Kidney tubule cell (primary cell): ENCODE results near the gene DAP.
A peak's percentile ranks its signal among the peaks of the same experiment; 100 is the strongest.
"Not testable (repeated sequence)": the region's sequence is repeated elsewhere in the genome, so short reads cannot be mapped to it uniquely, and the experiment has no call there.

Experiments used
- DNase-seq: peaks from one replicate; pipeline ENCODE4 v3.0.0-alpha.2; 2018; ENCODE audit warnings: low spot score

The DAP gene, protein sequence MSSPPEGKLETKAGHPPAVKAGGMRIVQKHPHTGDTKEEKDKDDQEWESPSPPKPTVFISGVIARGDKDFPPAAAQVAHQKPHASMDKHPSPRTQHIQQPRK

GRCh38 chr5:10761185-10761932 is at the start of gene DAP:
TSS of gene DAP (minus strand) at chr5:10761234. CDS start at chr5:10761068, 166 bp downstream.
- DNase-seq, result peak; percentile 92

DNA sequence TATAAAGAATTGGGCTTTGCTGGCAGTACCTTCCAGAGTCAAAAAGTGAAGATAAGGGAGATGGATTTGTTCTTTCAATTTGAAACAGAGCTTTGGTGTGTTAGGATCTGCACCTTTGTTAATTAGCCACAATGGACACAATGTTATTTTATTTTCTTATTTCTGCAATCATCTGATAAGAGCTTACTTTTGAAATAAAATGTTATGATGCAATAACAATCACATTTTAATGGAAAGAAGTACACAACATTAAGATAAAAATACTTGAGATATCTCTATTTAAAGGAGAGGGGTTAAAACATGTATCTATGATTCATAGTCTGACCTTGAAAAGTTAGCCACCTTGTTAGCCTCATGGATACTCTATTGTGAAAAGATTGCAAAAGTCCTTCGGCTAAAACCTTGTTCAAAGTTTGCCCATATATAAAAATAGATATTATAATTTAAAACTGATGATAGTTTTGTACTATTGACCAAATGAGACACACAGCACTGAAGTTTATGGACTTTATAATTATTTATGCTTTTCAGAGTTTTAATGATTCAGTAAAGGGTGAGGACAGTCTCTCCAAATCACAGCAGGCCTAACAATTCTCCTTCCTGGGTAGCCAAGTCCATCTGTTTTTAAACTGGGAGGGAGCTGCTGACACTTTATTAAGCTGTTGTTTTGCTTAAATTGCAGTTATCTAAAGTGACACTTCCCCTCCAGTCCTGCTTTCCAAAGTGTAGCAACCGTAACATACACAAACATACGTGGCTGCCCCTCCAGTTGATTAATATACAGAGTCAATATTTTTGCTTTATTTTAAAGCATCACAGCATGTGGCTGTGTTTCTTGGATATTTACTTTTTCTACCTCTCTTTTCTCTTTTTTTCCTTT is 47.6 kb upstream of the DAP start:
- no peak for DNase-seq

DNA sequence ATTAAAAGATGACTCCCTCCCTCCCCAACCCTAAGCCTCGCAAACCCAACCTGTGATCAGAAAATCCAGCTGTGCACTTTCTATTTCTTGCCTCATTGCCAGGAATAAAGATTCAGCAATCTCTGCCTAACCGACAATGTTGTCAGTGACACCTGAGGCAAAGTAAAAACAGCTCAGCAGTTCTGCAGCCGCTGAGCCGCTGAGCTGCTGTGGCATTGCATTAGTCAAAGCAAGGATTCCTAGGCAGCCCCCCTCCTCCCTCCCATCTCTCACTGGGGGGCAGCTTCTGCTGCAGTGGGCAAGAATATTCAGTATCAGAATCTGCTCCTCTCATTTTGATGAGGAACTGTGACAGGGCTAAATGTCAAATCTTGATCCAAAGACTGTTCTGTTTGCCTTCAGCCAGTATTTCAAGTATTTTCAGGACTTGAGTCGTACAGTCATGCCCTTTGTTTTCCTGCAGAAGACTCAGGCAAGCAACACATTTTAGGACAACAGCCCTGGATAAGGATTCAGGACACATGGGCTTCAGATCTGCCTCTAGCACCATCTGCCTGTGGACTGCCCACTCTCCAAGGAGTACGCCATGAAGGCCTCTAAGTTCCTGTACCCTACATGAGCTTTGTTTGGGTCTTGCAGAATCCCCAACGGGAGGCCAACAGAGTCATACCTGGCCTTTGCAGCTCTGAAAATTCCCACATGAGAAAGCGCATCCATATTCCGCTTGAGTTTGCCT is 41.1 kb upstream of the DAP start:
- DNase-seq, result no peak

DNA sequence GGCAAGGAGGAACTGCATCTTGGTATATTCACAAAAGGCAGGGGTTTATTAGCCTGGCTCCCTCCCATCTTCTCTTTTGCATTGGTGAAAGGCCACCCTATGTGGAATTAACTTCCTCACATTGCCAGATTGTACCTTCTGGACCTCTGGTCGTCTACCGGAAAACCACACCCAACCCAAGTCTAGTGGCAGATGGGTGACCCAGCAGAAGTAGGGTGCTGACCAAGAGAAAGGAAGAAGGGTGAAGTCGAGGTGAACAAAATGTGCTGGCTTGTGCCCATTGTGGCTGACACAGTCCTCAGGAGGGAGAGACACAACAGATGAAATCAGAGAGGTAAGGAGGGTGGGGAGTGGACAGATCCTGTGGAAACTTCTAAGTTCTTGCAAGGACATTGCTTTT is 39.8 kb upstream of the DAP start:
- no peak for DNase-seq

DNA sequence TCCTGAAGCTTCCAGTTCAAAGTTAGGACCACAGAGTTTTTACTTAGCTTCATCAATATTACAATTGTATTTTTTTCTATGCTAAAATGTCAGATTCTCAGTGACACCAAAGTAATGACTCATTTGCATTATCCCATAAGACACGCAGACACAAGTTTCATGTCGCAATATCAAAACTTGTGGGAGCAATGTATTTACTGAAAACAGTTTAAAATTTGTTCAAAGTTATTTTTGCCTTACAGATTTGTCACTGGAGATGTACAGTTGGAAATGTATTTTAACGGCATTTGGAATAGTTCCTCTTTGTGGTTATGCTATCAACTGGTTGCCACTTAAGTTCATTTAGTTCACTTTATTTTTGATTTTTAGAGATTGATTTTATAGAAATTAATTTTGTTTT is 36.2 kb upstream of the DAP start:
- no peak for DNase-seq

DNA sequence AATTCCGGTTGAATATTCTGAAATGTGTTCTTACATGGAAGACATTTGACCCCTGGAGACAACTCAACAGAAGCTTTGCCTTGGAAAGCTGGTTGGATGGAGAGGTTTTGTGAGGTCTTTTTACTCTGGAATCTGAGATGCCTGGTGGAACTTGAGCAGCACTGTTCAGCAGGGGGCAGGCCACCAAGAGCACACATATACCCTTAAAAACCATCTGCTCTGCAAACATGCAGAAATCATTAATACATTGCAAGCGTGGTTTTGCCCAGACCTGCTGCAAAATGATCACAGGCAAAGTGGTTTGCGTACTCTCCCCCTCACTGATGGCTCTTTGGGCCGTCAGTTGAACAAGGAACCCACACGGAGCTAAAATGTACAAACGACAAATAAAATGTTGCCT is 32.8 kb upstream of the DAP start:
- DNase-seq, result no peak

GRCh38 chr5:10792336-10792735 is 31.3 kb upstream of the DAP start:
- DNase-seq, result no peak

- DNase-seq, result peak; percentile 30
Observed at GRCh38 chr5:10789726-10790125, 28.7 kb upstream of the DAP start.

DNA sequence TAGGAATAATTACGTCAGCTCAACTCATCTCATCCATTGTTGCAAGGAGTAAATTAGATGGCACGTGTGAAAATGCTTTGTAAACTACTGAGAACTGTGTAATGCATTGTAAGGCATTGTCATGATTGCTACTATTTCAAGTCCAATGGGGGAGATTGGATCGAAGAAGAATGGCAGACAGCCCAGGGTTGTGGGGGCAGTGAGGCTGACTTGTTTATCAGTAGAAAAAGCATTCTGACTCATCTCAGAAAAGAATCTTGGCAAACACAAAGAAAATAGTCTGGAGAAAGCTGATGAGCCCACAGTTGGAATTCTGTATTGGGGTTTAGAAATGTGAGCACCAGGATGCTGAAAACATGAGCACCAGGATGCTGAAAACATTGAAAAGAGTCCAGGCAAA is 28.0 kb upstream of the DAP start:
- no peak for DNase-seq

DNA sequence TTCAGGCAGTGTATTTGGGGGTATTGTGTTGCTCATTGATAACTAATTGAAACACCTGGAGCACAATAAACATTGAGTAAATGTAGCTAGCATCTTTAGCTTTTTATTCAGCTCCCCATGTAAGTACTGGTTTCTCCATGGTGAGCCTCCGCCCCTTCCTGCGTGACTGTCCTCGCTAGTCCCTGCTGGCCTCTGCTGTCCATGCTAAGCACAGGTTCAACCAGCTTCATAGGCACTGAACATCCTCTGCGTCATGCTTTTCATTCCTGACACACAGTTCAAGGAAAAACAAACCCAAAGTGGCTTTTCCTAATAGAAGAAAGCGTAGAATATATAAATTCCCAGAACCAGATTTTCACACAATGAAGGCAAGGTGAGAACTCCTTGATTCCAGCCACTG is 27.3 kb upstream of the DAP start:
- no peak for DNase-seq

DNA sequence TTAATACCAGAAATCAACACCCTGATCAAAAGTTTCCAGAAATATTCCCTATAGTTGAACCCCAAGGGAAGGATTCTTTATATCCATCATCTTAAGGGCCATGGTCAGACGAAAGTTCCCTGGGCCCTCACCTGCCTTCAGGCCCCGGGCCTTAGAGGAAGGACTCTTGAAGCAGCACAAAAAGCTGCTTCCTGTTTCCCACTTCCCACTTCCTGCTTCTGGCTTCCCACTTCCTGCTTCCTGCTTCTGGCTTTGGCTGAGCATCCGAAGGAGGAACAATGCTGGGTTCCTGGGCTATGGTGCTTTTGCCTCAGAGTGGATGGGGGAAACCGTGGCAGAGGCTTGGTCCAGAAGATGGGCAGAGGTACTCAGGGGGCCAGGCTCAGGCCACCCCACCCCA is 25.8 kb upstream of the DAP start:
- no peak for DNase-seq

DNA sequence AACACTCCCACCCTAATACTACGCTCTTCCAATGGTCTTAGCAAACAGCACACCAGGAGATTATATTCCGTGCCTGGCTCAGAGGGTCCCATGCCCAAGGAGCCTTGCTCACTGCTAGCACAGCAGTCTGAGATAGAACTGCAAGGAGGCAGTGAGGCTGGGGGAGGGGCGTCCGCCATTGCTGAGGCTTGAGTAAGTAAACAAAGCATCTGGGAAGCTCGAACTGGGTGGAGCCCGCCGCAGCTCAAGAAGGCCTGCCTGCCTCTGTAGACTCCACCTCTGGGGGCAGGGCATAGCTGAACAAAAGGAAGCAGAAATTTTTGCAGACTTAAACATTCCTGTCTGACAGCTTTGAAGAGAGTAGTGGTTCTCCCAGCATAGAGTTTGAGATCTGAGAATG is 19.2 kb upstream of the DAP start:
- not testable (repeated sequence) for DNase-seq

DNA sequence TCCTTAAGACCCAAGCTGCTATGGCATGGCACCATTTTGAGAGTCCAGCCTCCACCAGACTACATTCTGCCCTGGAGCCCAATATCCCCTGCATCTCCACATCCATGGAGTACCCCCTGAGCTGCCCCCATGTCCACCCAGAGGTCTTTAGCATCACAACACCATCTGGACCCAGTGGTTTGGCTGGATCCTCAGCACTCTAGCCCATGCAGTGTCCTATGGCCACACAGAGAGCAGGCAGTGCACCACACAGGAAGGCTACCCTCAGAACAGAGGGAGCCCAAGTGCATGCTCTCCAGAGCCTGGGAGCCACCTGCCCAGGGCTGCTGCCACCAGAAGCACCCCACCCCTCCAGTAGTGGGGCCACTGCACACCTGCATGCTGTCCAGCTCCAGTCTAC is 18.6 kb upstream of the DAP start:
- DNase-seq, result no peak

DNA sequence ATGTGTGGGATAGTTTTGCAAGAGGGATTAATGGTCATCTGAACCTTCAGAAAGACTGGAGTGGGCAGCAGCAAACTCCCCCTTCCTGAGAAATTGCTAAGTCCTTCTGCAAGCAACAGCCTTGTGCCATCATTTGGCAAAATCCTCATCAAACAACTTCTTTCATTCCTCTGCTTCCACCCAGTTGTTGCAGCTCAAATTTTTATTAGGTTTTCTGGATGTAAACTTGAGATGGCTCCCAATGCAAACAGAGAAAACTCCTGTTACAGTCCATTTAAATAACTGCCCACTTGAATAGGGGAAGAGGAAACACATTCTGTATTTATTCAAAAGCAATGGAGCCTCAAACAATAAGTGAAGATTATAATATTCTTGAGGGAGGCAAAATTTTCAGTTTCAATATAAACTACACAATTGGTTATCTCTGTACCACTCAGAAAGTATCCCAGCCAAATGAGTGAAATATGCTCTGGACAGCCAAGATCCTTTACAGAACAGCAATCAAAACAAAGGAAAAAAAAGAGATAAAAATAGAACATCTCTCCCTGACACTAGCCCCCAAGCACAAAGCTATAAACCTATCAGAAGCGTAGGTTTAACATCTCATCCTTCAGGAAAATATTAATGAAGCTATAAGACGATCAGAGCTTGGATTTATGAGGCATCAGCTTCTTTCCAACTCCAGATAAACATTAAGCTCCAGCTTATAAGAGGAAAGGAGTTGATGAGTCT is 17.3 kb upstream of the DAP start:
- DNase-seq, result no peak

GRCh38 chr5:10775646-10776045 is 14.6 kb upstream of the DAP start:
- no peak for DNase-seq

DNA sequence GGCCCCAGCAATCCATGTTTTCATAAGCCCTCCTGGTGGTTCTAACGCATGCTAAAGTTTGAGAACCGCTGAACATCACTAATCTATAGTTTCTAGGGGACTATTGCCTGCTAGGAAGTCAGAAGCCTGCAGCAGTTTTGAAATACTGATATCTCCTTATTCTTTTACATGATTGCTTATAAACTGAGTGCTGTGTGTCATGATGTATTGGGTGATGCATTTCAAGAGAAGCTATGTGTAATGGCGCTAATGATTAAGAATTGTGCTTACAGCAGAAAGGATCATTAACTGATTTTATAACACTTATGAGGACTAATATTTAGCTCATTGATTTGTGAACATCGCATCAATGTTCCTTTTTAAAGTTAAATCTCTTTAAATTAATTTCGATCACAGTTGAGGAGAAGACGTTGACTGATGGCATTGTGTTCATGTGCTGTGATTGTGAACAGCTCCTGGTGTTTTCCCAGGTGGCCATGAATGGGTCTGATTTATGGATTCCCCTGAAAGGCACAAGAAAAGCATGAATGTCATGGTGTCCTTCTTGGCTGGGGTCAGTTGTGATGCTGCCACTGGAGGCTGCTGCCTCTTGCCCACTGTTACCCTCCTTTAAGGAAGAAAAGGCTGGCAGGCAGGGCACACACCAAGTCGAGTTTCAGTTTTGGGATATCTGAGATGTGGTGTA is 12.0 kb upstream of the DAP start:
- DNase-seq, result no peak

DNA sequence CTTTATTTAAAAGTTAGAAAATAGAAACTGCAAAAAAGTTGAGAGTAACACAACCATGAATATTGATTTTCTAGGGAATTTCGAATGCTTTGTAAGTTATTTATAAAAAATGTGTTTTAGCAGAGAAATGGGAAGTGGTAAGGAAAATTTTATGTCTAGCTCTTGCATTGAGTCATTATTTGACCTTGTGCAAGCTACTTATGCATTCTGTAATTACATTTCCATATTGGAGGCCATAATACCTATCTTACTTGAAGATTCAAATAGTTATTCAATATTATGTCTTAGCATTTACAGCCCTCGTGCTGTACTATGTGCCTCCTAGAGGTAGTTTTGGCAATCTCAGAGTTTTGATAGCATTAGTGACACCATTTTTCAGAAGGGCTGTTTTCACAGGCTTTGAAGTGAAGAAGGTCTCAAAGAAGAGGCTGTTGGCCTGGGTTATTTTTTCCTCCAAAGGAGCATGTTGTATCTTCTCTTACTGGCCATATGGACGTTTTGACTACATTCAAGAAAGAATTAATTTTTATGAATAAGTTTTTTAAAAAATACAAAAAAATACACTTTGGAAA is 7.4 kb upstream of the DAP start:
- DNase-seq, result no peak

- no peak for DNase-seq
Observed at GRCh38 chr5:10762776-10763500, 1.9 kb upstream of the DAP start.

- no peak for DNase-seq
Observed at GRCh38 chr5:10761933-10762775, 1.1 kb upstream of the DAP start.

DNA sequence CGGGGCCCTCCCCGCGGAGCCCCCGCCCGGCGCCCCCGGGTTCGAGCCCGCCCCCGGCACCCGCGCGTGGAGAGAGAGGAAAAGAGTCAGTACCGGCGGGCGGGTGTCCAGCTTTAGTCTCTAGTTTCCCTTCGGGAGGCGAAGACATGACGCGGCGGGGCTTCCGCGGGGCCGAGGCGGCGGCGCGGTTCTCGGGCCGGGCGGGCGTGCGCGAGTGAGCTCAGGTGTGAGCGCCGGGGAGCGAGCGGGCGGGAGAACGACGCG is 181 bp downstream of the DAP start:
- no peak for DNase-seq
